IPS-20b (cell line): ENCODE results near the gene PXYLP1.
A peak's percentile ranks its signal among the peaks of the same experiment; 100 is the strongest.
"Not testable (repeated sequence)": the region's sequence is repeated elsewhere in the genome, so short reads cannot be mapped to it uniquely, and the experiment has no call there.

Experiments used
- H3K27ac ChIP-seq: one replicate; pipeline ENCODE4 v1.5.1; 2013; ENCODE audit warnings: low read length
- H3K27me3 ChIP-seq: 2 replicates; pipeline ENCODE4 v1.6.1; 2013; ENCODE audit warnings: mild to moderate bottlenecking, low read length, inconsistent platforms; ENCODE audit not compliant: insufficient read depth
- H3K36me3 ChIP-seq: 2 replicates; pipeline ENCODE4 v1.6.1; 2013; ENCODE audit warnings: low read depth, mild to moderate bottlenecking, inconsistent platforms, low read length, moderate library complexity; ENCODE audit not compliant: insufficient read depth
- H3K4me1 ChIP-seq: 2 replicates; pipeline ENCODE4 v1.6.1; 2013; ENCODE audit warnings: mild to moderate bottlenecking, control low read depth, inconsistent platforms, low read length, moderate library complexity; ENCODE audit not compliant: insufficient read depth
- H3K4me3 ChIP-seq: 2 replicates; pipeline ENCODE4 v1.5.1; 2013; ENCODE audit warnings: mild to moderate bottlenecking, low read length, inconsistent platforms
- H3K9ac ChIP-seq: 2 replicates; pipeline ENCODE4 v1.6.1; 2013; ENCODE audit warnings: low read depth, mild to moderate bottlenecking, inconsistent platforms, low read length, moderate library complexity
- H3K9me3 ChIP-seq: 2 replicates; pipeline ENCODE4 v1.6.1; 2013; ENCODE audit warnings: mild to moderate bottlenecking, low read depth, low read length, inconsistent platforms; ENCODE audit not compliant: insufficient read depth

Gene PXYLP1

GRCh38 chr3:141231101-141231951, at the start of gene PXYLP1:
Gene PXYLP1, plus strand, starts transcription at chr3:141231825. Its CDS starts 28,351 bp downstream, at chr3:141260176.
- peak within 1 kb of the TSS; percentile 74; the same call in 1 of the 2 replicates for H3K9ac ChIP-seq
- peaks cover 15% of the 10 kb centered on the region; the same call in 1 of the 2 replicates for H3K36me3 ChIP-seq
- no peak within 1 kb of the TSS for H3K27ac ChIP-seq
- H3K4me3 ChIP-seq, result peak within 1 kb of the TSS; percentile 88
- H3K27me3 ChIP-seq, result peaks cover 34% of the 10 kb centered on the region
- peaks cover 13% of the 10 kb centered on the region for H3K4me1 ChIP-seq
- H3K9me3 ChIP-seq, result no peaks in the 10 kb centered on the region

DNA sequence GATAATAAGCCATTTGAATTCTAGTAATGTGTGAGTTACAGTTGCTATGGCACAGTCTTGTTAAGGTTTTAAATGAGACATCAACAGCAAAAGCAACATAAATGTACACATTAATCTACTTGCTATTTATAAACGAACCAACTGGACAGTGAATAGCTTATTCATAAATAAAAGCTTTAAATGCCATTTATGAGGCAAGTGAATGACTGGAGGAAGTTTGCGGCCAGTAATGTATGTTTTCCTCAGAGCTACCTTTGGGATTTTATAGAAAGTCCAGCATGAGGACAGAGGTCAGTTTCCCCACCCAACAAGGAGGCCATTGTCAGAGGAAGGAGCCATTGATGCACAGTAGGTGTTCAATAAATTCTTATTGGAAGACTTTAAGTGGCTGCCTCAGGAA, 48.0 kb upstream of the PXYLP1 start:
- H3K36me3 ChIP-seq, result no peaks in the 10 kb centered on the region
- H3K4me3 ChIP-seq, result no peak overlapping the region
- H3K9me3 ChIP-seq, result no peaks in the 10 kb centered on the region; the same call in 1 of the 2 replicates
- H3K27ac ChIP-seq, result no peak overlapping the region
- H3K4me1 ChIP-seq, result no peaks in the 10 kb centered on the region
- no peak overlapping the region for H3K9ac ChIP-seq
- no peaks in the 10 kb centered on the region for H3K27me3 ChIP-seq

DNA sequence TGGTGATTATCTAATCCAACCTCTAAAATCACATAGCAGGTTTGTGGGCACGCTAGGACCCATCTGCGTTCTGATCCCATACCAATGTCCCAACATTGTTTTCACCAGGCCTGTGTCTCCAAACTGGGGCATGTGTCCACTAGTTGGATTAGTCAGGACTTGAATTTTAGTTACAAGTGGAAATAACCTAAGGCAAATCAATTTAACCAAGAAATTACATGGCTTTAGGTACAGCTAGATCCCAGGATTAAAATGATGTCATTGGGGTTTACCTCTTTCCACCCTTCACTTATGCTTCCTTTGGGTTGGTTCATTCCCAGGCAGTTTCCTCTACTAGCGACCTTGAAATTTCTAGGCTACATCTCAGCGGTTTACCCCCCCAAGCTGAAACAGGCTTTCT, 47.2 kb upstream of the PXYLP1 start:
- no peaks in the 10 kb centered on the region for H3K4me1 ChIP-seq
- no peaks in the 10 kb centered on the region for H3K27me3 ChIP-seq
- H3K27ac ChIP-seq, result no peak overlapping the region

DNA sequence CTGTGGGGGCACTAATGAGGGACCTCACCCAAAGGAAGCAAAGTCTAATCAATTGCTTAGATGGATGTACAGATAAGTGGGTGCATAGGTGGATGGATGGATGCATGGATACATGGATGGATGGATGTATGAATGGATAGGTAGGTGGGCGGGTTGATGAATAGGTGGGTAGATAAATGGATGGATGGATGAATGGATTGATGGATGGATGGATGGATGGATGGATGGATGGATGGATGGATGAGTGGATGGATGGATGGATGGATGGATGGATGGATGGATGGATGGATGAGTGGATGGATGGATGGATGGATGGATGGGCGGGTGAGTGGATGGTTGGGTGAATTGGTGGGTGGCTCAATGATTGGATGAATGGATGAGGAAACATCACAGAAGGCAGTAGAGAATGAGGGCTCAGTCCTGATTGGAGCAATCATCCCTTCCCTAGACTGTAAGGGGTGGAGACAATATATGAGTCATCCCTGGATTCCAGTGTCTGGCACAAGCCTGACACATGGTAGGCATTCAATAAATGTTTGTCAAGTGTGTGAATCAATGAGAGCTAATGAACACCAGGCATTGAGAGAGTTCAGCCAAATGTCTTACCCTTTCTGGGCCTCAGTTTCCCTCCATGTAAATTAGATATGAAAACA, 40.4 kb upstream of the PXYLP1 start:
- Histone ChIP-seq H3K27ac (no peak overlapping the region), H3K36me3 (no peaks in the 10 kb centered on the region), H3K27me3 (no peaks in the 10 kb centered on the region), H3K4me3 (no peak overlapping the region), H3K4me1 (no peaks in the 10 kb centered on the region), H3K9ac (no peak overlapping the region), H3K9me3 (no peaks in the 10 kb centered on the region)

More for the DNA sequence above, 47.2 kb upstream of the PXYLP1 start:
- H3K9ac ChIP-seq, result no peak overlapping the region
- no peaks in the 10 kb centered on the region; the same call in 1 of the 2 replicates for H3K9me3 ChIP-seq
- no peaks in the 10 kb centered on the region for H3K36me3 ChIP-seq
- H3K4me3 ChIP-seq, result no peak overlapping the region

DNA sequence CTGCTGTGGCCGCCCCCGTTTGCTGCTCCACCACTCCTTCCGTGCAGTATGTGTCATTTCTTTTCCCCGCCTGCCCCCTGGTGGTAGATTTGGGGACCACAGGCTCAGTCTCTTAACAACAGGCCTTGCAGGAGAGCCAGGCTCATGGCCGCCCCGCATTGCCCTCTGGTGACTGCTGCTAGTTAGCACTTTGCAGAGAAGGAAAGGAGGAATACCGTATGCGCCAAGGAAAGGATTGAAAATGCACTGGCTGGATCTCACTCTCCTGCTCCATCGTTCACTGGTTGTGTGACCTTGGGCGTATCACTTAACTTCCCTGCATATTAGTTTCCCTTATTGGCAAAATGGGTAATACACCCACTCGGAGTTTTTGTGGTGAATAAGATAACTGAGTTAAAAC, 39.3 kb upstream of the PXYLP1 start:
- Histone ChIP-seq H3K36me3 (no peaks in the 10 kb centered on the region), H3K4me3 (no peak overlapping the region), H3K4me1 (no peaks in the 10 kb centered on the region), H3K27ac (no peak overlapping the region), H3K27me3 (no peaks in the 10 kb centered on the region), H3K9ac (no peak overlapping the region), H3K9me3 (no peaks in the 10 kb centered on the region)

DNA sequence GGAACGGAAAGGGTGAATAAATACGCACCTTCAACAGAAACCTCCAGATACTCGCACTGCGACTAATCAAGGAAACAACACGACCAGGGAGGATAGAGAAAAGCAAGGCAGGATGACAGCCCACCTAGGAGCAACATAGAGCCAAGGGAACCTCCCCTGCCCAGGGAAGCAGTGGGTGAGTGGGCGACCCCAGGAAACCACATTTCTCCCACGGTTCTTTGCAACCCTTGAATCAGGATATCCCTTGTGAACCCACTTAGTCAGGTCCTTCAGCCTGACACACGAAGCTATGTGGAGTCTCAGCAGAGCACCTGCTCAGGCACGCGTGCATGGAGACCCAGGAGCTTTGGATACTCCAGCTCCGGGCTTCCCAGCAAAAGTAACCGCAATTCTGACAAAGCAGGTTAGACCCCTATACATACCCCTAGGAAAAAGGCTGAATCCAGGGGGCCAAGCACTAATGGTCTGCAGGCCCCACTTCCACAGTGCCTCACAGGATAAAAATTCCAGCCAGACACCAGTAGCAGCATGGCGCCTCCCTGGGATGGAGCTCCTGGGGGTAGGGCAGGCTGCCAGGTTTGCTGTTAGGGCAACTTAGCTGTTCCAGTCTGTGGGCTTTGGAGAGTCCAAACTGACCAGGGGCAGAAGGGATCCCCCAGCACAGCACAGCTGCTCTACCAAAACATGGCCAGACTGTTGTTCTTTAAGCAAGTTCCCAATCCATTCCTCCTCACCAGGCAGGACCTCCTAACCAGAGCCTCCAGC, 38.4 kb upstream of the PXYLP1 start:
- Histone ChIP-seq H3K4me3 (no peak overlapping the region), H3K9ac (no peak overlapping the region), H3K4me1 (no peaks in the 10 kb centered on the region), H3K36me3 (no peaks in the 10 kb centered on the region), H3K27ac (no peak overlapping the region), H3K9me3 (no peaks in the 10 kb centered on the region), H3K27me3 (no peaks in the 10 kb centered on the region)

- Histone ChIP-seq H3K4me3 (no peak overlapping the region), H3K27me3 (no peaks in the 10 kb centered on the region), H3K9ac (no peak overlapping the region), H3K27ac (no peak overlapping the region), H3K36me3 (no peaks in the 10 kb centered on the region), H3K9me3 (no peaks in the 10 kb centered on the region), H3K4me1 (no peaks in the 10 kb centered on the region)
These were observed 30.5 kb upstream of the PXYLP1 start for GRCh38 chr3:141201122-141201521.

DNA sequence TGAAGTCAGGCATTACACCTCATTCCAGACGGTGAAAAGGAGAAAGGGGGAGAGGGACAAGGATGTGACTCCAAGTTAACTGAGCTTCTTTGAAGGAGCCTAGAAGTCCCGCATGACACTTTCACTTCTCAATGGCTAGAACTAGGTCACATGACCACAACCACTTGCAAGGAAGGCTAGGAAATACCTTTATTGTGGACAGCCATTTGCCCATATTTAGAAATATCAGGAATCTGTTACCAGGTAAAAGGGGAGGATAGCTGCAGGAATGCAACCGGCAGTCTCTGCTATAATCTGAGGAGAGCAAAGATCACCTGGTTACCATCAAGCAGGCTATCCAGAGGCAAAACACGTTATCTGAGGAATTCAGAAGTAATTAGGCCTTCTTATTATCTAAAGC, 28.9 kb upstream of the PXYLP1 start:
- Histone ChIP-seq H3K27ac (no peak overlapping the region), H3K27me3 (no peaks in the 10 kb centered on the region), H3K9me3 (no peaks in the 10 kb centered on the region), H3K9ac (no peak overlapping the region), H3K36me3 (no peaks in the 10 kb centered on the region), H3K4me3 (no peak overlapping the region), H3K4me1 (no peaks in the 10 kb centered on the region)

DNA sequence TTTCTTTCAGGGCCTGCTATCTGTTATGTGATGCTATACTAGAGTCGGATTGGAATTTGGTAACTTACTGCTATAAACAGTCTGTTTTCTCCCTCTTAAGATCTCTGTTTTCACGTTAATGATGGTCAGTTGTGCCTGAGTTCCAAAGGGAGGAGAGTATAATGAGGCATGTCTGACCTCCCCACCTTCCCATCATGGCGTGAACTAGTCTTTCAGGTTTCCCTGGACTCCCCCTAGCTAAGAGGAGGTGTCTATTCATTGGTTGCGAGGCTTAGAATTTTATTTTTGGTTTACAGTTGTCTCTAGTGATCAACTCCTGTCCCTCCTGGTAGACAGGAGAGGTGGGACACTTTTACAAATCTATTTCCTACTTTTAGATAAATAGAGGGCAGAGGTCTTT, 27.8 kb upstream of the PXYLP1 start:
- Histone ChIP-seq H3K4me1 (no peaks in the 10 kb centered on the region), H3K9me3 (no peaks in the 10 kb centered on the region), H3K36me3 (no peaks in the 10 kb centered on the region), H3K4me3 (no peak overlapping the region), H3K27ac (no peak overlapping the region), H3K9ac (no peak overlapping the region), H3K27me3 (no peaks in the 10 kb centered on the region)

DNA sequence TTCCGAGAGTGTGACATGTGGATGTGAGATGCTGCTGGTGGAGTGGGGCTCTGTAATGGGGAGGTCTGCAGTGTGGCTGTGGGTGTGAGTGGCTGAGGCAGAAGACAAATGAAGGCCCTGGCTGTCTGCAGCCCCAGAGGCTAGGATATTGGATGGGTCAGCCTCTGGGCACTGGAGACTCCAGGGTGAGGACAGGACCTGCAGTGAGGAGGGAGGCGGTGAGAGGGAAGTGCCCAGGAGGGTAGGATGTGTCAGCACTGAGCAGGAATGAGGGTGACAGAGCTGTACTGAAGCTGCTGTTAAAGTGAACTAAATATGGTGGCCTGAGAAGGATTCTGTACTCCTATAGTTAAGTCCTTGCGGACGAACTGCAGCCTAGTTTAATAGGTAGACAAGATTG, 27.3 kb upstream of the PXYLP1 start:
- Histone ChIP-seq H3K27ac (no peak overlapping the region), H3K4me3 (no peak overlapping the region), H3K9ac (no peak overlapping the region), H3K4me1 (no peaks in the 10 kb centered on the region), H3K36me3 (no peaks in the 10 kb centered on the region), H3K9me3 (no peaks in the 10 kb centered on the region), H3K27me3 (no peaks in the 10 kb centered on the region)

DNA sequence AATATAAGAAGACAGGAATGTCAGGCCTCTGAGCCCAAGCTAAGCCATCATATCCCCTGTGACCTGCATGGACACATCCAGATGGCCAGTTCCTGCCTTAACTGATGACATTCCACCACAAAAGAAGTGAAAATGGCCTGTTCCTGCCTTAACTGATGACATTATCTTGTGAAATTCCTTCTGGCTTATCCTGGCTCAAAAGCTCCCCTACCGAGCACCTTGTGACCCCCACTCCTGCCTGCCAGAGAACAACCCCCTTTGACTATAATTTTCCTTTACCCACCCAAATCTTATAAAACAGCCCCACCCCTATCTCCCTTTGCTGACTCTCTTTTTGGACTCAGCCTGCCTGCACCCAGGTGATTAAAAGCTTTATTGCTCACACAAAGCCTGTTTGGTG, 20.3 kb upstream of the PXYLP1 start:
- H3K9me3 ChIP-seq, H3K36me3 ChIP-seq, H3K4me1 ChIP-seq, H3K27ac ChIP-seq, H3K27me3 ChIP-seq, H3K4me3 ChIP-seq, H3K9ac ChIP-seq: not testable (repeated sequence)
